ENCODE measurements around the gene MFSD6L.

DNA sequence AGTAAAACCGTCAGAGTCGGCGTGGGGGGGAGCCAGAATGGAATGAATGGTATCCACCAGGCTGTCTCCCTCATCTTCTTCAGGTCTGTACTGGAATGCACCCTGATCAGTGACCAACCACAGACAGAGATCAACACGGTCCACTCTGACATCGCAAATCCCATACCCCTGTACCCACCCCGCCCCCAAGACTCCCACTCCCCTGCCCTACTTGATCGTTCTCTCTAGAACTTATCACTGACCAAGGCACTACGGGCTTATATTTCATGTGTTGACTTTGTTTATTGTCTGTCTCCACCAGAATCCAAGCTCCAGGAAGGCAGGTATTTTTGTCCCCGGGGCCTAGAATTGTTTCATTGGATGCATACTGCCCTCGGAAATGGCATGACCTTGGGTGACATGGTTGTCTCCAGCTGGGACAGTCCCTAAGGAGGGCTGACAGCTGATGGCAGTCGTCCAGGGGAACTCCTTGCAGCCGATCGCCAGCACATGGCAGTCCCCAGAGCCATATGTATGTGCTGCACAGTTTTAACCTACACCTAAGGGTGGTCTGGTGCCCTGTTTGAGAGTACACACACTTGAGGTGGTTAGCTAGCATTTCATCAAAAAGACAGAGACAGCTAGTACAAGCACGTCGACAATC lies 526 bp upstream of the MFSD6L start:
- TF ChIP-seq POLR2AphosphoS5 (IDR thresholded peaks at IDR 0.05) = no peak
- TF ChIP-seq, protein P1, sequence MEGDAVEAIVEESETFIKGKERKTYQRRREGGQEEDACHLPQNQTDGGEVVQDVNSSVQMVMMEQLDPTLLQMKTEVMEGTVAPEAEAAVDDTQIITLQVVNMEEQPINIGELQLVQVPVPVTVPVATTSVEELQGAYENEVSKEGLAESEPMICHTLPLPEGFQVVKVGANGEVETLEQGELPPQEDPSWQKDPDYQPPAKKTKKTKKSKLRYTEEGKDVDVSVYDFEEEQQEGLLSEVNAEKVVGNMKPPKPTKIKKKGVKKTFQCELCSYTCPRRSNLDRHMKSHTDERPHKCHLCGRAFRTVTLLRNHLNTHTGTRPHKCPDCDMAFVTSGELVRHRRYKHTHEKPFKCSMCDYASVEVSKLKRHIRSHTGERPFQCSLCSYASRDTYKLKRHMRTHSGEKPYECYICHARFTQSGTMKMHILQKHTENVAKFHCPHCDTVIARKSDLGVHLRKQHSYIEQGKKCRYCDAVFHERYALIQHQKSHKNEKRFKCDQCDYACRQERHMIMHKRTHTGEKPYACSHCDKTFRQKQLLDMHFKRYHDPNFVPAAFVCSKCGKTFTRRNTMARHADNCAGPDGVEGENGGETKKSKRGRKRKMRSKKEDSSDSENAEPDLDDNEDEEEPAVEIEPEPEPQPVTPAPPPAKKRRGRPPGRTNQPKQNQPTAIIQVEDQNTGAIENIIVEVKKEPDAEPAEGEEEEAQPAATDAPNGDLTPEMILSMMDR (IDR thresholded peaks at IDR 0.05) = no peak
